GM21528 (cell line): Measurements from ENCODE around the gene TBRG4.

ENCODE experiments used
- ATAC-seq: cut with Tn5 transposase; IDR thresholded peaks from one replicate; pipeline ENCODE4 v1.9.1; 2021; ENCODE audit warnings: mild to moderate bottlenecking, moderate library complexity; ENCODE audit not compliant: unreplicated experiment, low FRiP score

TBRG4 gene

DNA sequence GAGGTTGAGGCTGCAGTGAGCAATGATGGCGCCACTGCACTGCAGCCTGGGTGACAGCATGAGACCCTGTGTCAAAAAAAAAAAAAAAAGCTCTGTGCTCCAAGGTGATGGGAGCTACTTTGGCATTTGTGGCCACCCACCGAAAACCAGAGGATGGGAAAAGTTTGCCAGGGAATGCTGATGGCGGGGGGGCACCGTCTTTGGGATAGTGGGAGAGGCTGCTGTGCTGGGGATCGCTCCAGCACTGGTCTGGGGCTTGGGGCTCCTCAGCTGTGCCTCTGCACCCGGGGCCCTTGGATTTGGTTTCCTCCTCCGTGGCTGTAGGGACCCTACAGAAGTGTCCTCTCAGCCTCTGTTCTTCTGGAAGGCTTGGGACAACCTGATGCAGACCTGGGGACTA lies 34.4 kb upstream of the TBRG4 start:
- ATAC-seq, result no peak

DNA sequence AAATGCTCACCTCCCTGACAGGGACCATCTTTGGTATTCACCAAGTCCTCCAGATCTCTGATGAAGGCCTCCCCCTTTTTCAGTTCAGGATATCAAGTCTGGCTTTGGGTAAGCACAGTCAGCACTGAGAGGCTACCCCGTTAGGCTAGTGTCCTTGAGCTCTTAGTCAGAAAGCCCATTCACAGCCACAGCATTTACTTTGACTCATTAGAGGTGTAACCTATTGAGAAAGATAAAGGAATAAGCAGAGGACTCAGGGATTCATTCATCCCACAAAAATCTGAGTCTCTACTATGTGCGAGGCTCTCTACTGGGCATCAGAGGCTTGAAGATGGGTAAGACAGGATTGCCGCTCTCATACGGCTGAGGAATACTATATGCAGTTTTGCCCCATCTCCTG lies 32.1 kb upstream of the TBRG4 start:
- no peak for ATAC-seq

GRCh38 chr7:45140827-45141226 lies 29.3 kb upstream of the TBRG4 start:
- no peak for ATAC-seq

- no peak for ATAC-seq
These were observed 27.2 kb upstream of the TBRG4 start for GRCh38 chr7:45138433-45139267.

GRCh38 chr7:45136106-45137060 lies 24.9 kb upstream of the TBRG4 start:
- ATAC-seq, result no peak

GRCh38 chr7:45133877-45134276 lies 22.4 kb upstream of the TBRG4 start:
- ATAC-seq, result no peak

DNA sequence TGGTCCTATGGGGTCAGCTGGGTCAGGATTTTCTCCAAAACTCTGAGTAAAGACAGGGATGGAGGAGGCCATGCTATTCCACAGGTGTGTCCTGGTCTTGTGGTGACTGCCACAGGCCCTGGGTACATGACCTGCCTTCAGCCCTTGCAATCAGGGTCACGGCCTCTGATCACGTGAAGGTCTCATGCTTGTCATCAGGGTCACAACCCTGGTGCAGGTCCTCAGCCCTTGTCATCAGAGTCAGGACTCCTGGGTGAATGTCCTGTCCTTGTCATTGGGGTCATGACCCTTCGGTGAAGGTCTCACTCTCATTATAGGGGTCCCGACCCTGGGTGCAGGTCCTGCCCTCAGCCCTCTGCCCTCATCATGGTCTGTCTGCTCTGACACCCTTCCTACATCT lies 21.9 kb upstream of the TBRG4 start:
- ATAC-seq, result no peak

GRCh38 chr7:45132708-45133320 lies 21.3 kb upstream of the TBRG4 start:
- ATAC-seq, result no peak

- ATAC-seq, result no peak
These were observed 20.4 kb upstream of the TBRG4 start for GRCh38 chr7:45131891-45132290.

GRCh38 chr7:45130910-45131309 lies 19.4 kb upstream of the TBRG4 start:
- no peak for ATAC-seq

DNA sequence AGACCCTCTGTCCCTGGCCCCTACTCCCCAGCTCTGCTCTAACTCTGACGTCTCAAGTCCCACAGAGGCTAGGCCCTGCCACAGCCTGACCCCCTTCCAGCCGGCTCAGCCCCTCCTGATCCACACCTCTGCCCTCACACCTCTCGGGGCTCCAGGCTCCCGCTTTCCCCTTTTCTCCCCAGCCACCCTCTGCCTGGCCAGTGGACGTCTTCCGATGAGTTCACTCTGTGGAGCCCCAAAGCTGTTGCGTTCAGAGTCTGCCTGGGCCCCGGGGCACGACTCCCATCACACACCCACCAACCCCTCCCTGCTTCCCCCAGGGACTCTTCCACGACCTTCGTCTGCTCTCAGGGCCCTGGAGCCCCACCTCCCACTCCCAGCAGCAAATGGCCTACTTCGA lies 18.4 kb upstream of the TBRG4 start:
- no peak for ATAC-seq

DNA sequence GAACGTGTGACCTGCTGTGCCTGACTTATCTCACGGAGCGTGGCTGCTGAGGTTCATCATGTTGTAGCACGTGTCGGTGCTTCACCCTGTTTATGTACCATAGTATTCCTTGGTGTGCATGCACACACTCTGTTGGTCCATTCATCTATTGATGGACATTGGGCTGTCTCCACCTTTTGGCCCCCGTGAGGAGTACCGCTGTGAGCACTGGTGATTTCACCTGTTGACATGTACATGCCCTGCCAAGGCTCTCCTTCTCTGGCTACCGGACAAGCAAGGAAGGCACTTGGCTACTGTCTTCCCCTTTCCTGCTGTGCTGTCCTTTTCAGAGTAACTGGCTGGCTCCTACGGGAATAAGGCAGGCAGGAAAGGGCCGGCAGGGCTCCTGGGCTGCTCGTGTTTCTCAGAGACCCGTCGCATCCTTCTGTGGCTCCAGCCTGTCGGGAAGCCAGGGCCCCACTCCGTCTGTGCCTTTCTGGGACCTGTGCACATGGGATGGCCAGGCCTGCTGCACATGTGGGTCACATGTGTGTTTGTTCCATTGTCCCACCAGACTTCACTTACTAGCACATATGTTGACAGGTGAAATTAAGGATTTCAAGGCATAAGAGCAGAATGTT lies 17.8 kb upstream of the TBRG4 start:
- ATAC-seq, result no peak

- no peak for ATAC-seq
These were observed 15.4 kb upstream of the TBRG4 start for GRCh38 chr7:45126920-45127319.

DNA sequence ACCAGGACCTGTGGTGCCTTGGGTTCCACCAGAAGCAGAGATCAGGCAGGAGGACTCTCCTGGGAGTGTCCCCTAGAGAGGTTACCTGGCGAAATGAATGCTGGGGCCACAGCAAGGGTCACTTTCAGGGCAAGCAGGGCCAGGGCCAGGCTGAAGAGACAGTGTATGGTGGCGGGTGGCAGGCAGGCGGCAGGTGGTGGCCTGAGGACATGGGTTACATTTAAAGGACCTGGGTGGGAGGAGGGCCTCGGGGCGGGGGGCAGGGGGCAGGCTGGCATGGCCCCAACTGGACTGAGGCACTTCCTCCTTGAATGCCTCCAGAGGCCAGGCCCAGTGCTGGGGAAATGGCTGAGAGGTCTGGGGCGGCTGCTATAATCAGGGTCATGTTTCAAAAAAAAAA lies 14.7 kb upstream of the TBRG4 start:
- ATAC-seq, result no peak

DNA sequence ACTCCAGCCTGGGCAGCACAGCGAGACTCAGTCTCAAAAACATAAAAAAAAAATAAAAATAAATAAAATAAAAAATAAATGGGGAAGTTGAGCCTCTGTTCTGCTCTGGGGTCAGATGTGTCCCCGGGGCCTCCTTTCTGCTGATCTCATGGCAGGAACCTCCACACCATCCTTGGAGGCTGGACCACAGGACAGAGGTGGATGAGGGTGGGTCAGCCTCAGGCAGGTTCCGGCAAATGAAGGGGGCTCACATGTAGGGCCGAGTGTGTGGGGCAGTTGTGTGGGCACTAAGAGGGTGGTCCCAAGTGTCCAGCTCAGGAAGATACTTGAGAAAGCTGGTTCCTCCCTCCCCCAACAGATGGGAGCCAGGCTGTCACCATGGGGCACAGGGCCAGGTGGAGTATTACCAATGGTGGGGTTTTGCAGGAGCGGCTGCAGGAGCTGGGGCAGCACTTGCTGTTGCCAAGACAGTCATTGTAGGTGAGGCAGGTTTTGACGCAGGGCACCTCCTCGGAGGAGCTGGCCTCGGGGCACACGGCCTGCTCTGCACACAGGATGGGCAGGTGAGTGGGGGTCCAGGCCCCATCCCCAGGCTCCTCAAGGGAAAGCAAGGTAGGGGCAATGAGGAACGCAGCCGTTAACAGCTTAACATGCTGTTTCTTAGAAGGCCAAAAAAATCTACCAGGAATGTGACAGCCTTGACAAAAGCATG lies 13.9 kb upstream of the TBRG4 start:
- ATAC-seq, result no peak

DNA sequence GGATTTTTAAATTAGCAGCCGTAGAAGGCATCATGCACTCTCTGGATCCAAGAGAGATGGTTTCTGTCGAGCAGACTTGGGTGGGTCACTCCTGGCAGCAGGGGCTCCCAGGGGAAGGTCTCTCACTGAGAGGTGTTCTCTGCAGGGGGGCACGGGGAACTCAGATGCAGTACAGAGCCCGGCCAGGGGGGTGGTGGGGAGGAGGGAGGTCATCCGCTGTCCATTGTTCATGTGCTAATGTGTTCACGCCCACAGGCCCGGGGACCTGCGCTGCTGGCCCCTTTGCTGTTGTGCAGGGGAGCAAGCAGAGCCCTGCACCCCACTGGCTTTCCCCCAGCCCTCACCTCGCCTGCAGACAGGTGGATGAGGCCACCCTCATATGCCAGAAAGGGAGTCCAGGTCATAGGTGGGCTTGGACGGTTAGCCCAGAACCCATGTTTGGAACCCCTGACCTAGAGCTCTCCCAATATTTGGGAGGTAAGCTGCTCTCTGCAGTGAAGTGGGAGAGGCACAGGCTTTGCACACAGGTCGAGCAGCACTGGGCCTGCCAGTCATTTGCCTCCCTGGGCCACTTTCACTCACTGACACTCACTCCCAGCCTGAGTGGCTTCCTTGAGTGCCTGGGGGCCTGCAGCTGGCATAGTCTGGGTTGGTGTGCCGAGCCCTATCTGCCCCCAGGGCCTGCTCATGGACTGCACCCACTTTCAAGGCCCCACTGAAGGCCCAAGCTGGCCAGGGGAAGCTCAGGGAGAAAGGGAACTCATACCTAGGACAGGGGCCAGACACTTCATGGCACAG lies 12.6 kb upstream of the TBRG4 start:
- ATAC-seq, result no peak

DNA sequence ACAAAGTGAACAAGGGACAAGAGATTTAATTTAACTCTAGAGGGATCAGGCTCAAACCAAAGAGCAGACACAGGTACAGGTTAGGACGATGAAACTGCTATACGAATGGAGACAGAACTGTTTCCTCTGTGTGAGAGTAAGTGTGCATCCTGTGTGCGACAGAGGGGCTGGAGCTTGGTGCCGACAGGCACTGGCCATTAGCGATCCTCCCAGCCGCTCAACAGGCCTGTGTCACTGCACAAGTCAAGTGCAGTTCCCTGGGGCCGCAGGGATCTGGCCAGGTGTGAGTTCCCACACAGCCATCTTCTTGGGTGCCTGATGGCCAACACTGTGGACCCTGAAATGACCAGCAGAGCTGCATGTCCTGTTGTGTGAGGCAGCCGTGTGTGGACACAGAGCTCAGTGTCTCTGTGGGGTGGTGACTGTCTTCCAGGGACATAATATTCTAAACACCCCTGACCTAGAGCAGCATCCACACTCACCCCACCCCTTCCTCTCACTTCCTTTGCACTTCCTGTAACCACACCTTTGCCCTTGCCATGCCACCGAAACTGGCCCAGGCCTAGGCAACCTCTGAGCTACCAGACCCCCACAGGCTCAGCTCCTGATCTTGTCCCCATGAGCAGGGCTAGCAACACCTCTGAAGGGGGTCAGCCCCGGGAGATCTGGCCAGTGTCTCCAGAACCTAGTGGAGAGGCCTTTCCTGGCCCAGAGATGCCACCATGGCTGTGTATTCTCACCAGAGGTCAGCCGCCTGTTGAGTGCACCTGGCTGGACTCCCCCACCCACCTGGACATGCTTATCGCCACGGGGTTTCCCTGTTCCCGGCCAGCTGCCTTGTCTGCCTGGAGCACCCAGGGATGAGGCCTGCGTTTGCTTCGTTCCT lies 11.7 kb upstream of the TBRG4 start:
- no peak for ATAC-seq

DNA sequence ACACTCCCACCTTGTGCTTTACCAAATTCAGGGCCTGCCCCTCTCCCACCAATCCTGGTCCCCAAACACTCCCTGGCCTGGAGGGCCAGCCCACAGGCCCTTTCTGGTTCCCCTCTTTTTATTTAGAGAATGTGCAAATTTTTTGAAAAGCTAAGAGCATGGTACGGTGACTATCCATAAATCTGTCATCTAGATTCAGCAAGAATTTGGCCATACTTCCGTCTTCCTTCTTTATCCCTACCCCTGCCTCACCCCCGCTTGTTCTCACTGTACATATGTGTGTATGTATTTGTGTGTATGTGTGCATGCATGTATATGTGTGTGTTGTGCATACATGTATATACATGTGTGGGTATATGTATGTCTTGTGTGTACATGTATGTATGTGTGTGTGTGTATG lies 8.1 kb upstream of the TBRG4 start:
- no peak for ATAC-seq
